ENCODE results near the gene ARMC2. TPM values are rescaled to one million over a fixed set of nuclear protein-coding genes. Genes with fewer than 3 reads are reported as not detected.

ARMC2 gene
- total RNA-seq, 2 donors from 2014 or later, result 2.3 to 3.3 TPM

DNA sequence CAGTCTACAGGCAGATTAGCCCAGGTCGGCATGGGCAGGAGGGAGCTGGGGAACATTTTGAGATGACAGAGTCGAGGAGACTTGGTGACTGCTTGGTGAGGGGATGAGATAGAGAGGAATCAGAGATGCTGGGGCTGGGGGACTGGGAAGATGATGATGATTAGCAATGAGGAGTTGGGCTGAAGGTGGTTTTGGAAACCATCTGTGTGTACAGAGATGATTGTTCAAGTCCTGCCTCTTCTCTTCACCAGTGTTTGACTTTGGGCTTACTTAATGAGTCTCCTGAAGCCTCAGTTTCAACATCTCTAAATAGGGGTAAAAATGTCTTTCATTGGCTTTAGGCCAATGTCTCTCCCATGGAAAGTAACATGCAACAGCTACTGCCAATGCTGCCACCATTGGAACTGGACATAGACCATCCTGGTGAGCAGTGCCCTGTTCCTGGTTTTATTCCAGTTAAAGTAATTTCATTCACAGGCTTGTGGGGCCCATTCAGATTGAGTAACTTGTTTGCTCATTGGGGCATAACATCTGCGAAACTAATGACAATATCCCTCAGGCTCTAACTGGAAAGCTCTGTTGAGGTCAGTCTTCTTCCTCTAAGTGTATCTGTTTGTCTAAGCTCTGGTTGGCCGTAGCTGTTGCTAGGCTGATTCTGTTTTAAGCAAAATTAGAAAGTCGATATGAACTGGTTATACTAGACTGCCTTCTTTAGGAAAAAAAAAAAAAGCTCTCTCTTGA lies 99.1 kb downstream of the ARMC2 start:
- Mint-ChIP-seq H3K27ac (no peak overlapping the region), H3K36me3 (no peaks in the 10 kb centered on the region)

DNA sequence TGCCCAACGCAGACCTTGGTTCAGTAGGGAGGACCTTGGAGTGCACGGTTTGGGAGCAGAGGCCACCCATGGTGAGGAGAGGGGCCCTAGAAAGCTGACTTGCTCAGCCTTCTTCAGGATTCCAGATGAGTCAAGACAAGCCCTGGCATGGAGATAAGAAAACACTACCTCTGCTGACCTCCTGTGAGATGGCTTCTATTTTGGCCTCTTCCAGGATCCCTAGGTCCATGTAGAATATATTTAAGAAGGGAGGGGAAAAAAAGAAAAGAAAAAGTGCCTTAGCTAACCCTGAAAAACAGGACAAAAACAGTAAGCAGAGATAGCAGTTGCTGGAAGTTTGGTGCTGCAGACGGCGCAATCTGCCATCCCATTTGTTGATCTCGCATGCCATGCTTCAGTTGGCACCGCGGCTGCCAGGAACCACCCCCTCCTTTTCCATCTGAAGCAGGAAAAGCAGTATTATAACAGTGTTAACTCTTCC lies 100.0 kb downstream of the ARMC2 start:
- ATAC-seq (no peak), DNase-seq (ENCODE audit: low spot score in 2 of 2) (no peak)
- Mint-ChIP-seq H3K27ac (no peak overlapping the region), H3K9me3 (no peaks in the 10 kb centered on the region), H3K36me3 (no peaks in the 10 kb centered on the region)

More for the DNA sequence above, 99.1 kb downstream of the ARMC2 start:
- ATAC-seq, result peak in 1 of 2 donors; percentile 47
- H3K9me3 Mint-ChIP-seq, result no peaks in the 10 kb centered on the region
- DNase-seq (ENCODE audit: low spot score in 2 of 2), result no peak

DNA sequence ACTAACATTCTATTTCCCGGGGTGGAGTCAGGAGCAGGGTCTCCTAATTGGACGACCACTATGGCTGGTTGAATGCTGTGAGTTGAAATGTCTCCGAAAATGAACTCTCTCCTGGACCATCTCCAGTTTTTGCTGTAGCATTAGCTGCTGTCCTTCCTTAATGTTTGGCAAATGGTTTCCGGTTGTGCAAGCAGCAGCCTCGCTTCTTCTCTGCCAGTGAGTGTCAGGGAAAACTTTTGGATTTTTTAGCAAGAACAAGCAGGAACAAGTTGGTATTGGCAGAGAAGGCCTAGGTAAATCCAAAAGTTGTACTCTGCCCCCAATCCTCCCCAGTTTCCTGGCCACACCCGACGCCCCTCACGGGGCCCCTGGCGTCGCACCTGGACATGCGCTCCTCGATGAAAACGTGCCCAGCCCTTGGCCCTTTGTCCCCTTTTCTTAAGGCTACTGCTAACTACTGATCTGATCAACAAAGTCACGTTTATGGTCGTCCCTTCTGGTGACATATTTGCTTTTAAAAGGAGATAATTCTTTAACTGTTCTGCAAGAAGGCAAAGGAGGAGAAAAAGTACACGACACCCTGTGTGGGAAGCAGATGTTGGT lies 103.2 kb downstream of the ARMC2 start:
- Mint-ChIP-seq H3K9me3 (no peaks in the 10 kb centered on the region), H3K36me3 (no peaks in the 10 kb centered on the region), H3K27ac (no peak overlapping the region)
- no peak for DNase-seq (ENCODE audit: low spot score in 2 of 2)
- ATAC-seq, result no peak

DNA sequence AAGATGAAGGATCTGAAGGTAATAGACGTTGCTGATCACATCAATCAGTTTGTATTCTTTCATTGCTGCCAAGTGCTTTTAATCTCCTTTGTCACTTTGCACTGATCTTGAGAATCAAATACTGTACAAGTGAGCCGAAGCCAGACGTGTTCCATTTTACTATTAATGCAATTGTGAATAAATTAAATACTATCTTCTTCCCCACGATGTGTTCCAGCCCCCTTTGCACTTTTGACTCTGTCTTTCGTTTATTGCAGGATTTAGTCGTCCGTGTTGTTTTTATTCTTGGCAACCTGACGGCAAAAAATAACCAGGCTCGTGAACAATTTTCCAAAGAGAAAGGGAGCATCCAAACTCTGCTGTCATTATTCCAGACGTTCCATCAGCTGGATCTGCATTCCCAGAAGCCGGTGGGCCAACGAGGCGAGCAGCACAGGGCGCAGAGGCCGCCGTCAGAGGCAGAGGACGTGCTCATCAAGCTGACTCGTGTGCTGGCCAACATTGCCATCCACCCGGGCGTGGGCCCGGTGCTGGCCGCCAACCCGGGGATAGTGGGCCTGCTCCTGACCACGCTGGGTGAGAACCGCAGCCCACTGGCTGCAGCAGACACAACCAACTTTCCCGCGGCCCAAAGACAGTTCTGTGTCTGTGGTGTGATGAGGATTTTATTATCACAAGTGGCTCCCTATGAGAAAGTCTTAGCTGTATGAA lies 104.7 kb downstream of the ARMC2 start:
- Mint-ChIP-seq H3K9me3 (no peaks in the 10 kb centered on the region), H3K36me3 (no peaks in the 10 kb centered on the region), H3K27ac (no peak overlapping the region)
- no peak for ATAC-seq
- no peak for DNase-seq (ENCODE audit: low spot score in 2 of 2)

DNA sequence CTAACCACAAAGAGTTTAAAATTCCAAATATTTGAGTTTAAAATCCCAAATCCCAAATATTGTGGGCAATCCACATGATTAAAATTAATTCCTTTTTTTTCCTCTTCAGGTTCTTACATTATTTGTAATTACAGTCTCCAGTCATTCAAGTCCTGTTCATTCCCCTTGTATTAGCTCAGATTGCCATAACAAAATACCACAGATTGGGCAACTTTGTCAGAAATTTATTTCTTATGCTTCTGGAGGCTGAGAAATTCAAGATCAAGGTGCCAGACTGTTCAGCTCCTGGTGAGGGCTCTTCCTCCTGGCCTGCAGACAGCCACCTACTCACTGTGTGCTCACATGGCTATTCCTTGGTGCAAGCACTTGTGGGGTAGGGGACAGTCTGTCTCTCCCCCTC lies 105.5 kb downstream of the ARMC2 start:
- Mint-ChIP-seq H3K27ac (no peak overlapping the region), H3K9me3 (no peaks in the 10 kb centered on the region), H3K36me3 (no peaks in the 10 kb centered on the region)
- DNase-seq (ENCODE audit: low spot score in 2 of 2), result no peak
- no peak for ATAC-seq

DNA sequence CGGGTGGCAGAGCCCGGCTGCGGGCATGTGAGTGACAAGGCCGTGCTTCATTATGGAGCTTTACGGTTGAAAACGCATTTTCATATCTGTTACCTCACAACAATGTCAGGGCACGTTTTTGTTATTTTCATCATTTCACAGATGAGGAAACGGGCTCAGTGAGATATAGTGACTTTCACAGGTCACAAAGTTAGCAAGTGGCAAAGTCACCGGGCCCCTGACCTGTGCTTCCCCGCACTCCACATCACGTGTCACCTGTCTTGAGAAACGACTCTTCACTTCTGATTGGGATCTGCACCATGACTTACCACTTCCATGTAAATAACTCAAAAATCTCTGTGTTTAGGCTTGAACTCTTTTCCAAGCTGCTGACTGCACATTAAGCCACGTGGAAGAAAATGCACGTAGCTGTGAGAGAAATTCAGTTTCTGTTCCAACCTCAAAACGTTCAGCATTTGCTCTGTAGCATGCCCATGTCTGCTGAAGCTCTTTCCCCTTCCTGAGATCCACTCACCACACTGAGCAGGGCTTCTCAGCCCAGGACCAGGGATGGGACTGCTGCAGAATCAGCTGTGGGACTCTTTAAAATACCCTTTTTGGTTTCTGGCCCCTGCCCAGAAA lies 107.2 kb downstream of the ARMC2 start:
- Mint-ChIP-seq H3K9me3 (no peaks in the 10 kb centered on the region), H3K36me3 (no peaks in the 10 kb centered on the region), H3K27ac (peak overlapping the region; percentile 18 to 79)
- no peak for ATAC-seq
- DNase-seq (ENCODE audit: low spot score in 2 of 2), result no peak

DNA sequence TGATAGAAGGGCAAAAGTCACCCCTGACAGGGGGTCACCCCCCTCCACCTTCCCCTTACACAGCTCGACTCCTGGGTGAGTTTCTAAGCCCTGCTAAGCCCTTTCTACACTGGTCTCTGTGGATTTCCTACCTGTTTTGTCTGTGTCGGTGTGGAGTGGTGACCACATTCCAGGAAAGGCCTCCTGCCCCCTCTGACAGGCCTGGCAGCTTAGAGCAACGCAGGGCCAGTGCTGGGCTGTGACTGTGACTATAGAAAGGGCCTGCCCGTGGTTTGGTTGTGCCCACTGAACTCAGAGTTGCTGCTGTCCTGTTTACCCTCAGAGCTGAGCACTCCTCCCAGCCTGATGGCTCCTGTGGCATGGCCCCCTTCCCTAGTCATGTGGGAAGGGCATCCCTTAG lies 109.0 kb downstream of the ARMC2 start:
- DNase-seq (ENCODE audit: low spot score in 2 of 2) (no peak), ATAC-seq (no peak)
- Mint-ChIP-seq H3K9me3 (no peaks in the 10 kb centered on the region), H3K36me3 (no peaks in the 10 kb centered on the region), H3K27ac (no peak overlapping the region)

DNA sequence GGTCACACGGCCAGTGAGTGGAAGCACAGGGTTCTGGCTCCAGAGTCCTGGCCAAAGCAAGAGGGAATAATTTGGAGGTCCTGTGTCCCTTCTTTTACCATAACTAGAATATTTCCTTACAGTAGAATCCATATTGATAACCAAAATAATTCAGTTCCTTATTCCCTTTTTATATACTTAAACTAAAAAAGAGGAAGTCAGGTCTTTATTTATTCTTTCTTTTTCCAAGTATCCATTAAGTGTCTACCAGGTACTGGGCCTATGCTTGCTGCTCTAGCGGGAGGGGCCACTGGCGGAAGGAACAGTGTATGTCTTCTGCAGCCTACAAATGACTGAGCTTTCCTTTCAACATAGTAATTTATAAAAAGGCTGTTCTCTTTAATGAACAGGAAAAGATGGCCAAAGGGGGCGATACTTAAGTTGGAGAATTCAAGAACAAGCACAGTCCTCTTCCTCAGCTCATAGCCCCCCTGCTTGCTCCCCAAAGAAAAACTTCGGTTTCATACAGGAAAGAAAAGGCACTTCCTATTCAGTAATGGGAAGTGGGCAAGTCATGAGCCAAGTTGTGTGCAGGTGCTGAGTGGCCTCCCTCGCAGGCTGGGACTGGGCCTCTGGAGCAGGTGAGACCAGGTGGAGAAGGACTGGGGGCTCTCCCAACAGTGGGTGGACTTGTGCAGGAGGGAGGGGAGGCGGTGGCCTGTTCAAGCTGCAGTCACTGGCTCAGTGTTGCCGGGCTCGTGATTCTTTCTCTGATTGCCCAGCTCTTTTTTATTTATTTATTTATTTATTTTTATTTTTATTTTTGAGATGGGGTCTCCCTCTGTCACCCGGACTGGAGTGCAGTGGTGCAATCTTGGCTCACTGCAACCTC lies 110.9 kb downstream of the ARMC2 start:
- Mint-ChIP-seq H3K27ac (no peak overlapping the region), H3K9me3 (no peaks in the 10 kb centered on the region), H3K36me3 (no peaks in the 10 kb centered on the region)
- no peak for DNase-seq (ENCODE audit: low spot score in 2 of 2)
- no peak for ATAC-seq

DNA sequence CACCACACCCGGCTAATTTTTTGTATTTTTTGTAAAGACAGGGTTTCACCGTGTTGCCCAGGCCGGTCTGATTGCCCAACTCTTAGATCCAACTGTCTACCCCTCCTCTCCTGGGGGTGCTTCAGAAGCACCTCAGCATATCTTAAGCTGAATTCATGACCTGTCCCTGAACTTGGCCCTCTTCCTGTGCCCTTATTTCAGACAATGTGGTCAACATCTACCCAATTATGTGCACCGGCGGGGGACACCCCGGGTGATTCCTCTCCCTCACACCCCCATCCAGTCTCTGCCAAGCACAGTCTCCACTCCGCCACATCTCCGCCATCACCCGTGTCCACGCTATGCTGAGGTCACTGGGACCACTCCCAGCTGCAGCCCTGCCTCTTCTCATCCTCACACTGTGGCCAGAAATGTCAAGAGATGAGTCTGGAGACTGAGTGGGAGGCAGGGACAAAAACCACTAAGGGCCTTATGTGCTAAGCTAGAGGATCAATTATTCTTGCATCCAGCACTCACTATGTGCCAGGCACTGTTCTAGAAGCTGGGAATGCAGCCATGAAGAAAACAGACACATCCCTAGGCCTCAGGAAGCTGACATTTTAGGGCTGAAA lies 111.9 kb downstream of the ARMC2 start:
- no peaks in the 10 kb centered on the region for H3K36me3 Mint-ChIP-seq
- DNase-seq (ENCODE audit: low spot score in 2 of 2) (no peak), ATAC-seq (peak in 1 of 2 donors; percentile 28)
- H3K27ac Mint-ChIP-seq, result peak overlapping the region in 1 of 2 donors; percentile 4
- no peaks in the 10 kb centered on the region for H3K9me3 Mint-ChIP-seq

DNA sequence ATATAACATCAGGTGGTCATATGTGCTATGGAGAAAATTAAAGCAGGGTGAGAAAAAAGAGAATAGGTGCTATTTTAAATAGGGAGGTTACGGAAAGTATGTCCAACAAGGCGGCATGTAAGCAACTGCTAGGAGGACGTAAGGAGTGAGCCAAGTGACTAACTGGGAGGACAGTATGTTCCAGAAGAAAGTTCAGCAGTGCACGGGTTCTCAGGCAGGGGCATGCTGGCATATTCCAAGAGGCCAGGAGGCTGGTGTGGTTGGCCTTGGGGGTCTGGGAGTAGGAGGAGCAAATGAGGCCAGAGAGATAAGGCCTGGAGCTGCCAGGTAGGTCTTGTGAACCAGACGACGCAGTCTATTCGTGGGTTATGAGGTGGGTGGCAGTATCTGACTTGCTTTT lies 112.4 kb downstream of the ARMC2 start:
- no peak for ATAC-seq
- Mint-ChIP-seq H3K27ac (peak overlapping the region; percentile 4 to 39), H3K36me3 (no peaks in the 10 kb centered on the region), H3K9me3 (no peaks in the 10 kb centered on the region)
- no peak for DNase-seq (ENCODE audit: low spot score in 2 of 2)

DNA sequence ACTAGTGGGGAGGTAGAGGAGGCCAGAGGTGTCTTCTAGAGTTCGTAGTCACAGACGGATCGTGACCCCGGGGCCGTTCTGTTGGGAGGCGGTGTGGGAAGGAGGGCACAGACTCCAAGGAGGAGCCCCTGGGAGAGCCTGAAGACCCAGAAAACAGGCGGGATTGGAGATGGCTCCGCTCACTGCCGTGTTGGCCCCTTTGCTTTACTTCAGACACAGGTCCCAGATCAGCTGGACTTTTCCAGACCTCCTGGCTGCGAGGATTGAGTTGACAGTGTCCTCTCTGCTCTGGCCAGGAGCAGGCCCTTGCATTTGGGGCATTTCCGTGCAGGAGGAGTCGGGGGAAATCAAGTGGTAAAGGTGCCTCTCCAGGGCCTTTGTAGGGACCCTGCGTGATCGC lies 112.9 kb downstream of the ARMC2 start:
- Mint-ChIP-seq H3K27ac (no peak overlapping the region), H3K9me3 (no peaks in the 10 kb centered on the region), H3K36me3 (no peaks in the 10 kb centered on the region)
- DNase-seq (ENCODE audit: low spot score in 2 of 2) (no peak), ATAC-seq (no peak)

DNA sequence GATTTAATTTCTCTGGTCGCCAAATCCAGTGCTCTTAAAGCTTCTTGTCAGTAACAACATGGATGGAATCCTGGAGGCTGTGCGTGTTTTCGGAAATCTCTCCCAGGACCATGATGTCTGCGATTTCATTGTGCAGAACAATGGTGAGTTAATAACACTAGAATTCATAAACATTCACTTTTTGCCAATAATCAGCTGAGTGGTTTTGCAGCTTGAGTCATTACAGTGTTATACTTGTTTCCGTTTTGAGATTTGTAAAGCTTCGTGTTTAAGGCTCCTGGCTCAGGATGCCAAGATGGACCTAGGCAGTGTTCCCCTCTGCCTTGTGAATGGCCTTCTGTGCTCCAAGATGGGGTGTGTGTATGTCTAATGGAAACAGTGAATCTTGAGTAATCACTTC lies 113.8 kb downstream of the ARMC2 start:
- H3K9me3 Mint-ChIP-seq, result no peaks in the 10 kb centered on the region
- ATAC-seq, result no peak
- no peaks in the 10 kb centered on the region for H3K36me3 Mint-ChIP-seq

DNA sequence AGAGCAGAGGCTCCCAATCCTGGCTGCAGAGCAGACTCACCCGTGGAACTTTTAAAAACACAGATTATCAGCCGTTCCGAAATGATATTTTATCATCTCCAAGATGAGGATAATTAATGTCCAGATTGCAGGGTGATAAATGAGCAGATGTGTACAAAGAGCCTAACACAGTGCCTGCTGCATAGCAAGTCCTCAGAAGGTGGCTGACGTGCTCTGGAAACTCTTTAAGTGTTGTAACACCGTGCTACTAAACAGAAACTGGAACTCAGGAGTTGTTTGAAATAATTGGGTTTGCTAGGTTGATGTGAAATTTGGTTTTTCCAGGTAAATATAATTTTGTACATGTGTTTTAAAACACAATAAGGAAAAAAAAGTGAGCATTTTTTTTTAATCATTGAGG lies 118.0 kb downstream of the ARMC2 start:
- Mint-ChIP-seq H3K36me3 (no peaks in the 10 kb centered on the region), H3K27ac (no peak overlapping the region), H3K9me3 (no peaks in the 10 kb centered on the region)
- no peak for DNase-seq (ENCODE audit: low spot score in 2 of 2)
- ATAC-seq, result no peak

More for the DNA sequence above, 113.8 kb downstream of the ARMC2 start:
- H3K27ac Mint-ChIP-seq, result no peak overlapping the region
- no peak for DNase-seq (ENCODE audit: low spot score in 2 of 2)

DNA sequence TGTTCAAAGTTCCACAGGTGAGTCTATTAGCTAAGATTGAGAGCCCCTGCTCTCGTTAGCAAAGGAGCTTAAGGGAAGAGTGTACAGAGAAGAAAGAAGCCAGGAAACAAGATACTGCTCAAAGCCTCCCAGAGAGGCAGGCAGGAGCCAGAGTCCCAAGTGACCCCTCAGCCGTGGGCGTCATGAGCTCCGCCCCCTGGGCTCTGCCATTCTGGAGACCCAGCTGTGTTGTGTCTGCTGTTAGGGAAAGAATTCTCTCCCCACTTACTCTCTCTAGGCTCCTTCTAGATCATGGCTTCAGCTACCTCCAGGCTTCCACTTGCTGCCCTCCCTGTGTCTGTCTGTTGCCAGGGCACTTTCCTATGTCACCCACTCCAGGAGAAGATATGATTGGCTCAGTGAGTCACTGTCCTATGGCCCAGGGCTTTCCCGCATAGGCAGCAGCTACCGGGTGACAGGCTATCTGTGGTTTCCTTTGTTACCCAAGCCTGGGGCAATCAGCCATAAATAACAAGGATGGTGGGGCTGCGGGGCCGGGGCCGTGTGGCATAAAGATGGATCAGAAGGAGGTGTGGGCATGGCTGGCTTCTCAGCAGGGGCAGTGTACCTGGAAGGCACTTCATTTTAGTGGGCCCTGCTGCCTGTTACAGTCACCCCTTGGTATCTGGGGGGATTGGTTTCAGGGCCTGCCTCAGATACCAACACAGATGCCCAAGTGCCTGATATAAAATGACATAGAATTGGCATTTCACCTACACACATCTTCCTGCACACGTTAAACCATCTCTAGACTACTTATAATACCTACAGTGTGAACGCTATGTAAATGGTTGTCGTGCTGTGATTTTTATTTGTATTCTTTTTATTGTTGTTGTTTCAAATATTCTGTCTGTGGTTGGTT lies 118.9 kb downstream of the ARMC2 start:
- H3K9me3 Mint-ChIP-seq, result no peaks in the 10 kb centered on the region
- no peak overlapping the region for H3K27ac Mint-ChIP-seq
- no peak for DNase-seq (ENCODE audit: low spot score in 2 of 2)
- peak; percentile 54 to 98 for ATAC-seq
- H3K36me3 Mint-ChIP-seq, result no peaks in the 10 kb centered on the region

Measured in activated naive CD4-positive, alpha-beta T cell treated with anti-CD3 and anti-CD28 coated beads, Interleukin-2, amount 50 U/mL, for 72 hours (primary cell).